GM13976 (cell line): Measurements from ENCODE around the gene CRTC1.

Source experiments
- DNase-seq: peaks from one replicate; pipeline ENCODE4 v3.0.0; 2012; ENCODE audit warnings: low spot score
- in situ Hi-C: fragments of 300-500 bp; cut with MboI; formaldehyde crosslinking; loops from one replicate; pipeline ENCODE4 v1.12.0; 2022; ENCODE audit warnings: low sequenced_read_pairs, mixed read lengths, inconsistent platforms; ENCODE audit not compliant: unreplicated experiment
- TF ChIP-seq, protein P1 (sequence below): IDR thresholded peaks from 2 replicates; pipeline ENCODE4 v1.5.1; 2012; ENCODE audit warnings: borderline replicate concordance, mild to moderate bottlenecking; ENCODE audit not compliant: insufficient read depth; ENCODE audit errors: extremely low read depth, missing control alignments, control extremely low read depth

CRTC1 gene

DNA sequence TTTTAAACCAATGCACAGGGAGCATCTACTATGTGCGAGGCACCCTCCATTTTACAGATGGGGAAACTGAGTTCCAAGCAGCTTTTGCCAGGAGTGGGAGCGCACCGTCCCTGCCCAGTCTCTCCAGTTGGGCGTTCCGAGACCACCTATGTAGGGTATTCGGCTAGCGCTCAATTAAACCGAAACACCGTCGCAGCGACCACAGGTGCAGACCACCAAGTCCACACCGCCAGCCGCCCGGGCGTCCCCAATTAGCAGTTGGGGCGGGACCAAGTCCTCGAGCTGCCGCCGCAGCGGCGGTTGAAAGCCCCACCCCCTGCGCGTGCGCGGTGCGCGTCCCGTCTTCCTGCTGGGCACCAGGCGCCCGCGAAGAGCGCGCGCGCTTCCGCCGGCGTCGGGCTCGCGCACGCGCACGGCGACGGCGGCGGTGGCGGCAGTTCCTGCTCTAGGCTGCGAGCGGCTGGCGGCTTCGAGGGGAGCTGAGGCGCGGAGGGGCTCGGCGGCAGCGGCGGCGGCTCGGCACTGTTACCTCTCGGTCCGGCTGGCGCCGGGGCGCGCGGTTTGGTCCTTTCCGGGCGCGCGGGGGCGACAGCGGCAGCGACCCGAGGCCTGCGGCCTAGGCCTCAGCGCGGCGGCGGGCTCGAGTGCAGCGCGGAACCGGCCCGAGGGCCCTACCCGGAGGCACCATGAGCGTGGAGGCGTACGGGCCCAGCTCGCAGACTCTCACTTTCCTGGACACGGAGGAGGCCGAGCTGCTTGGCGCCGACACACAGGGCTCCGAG lies 148.2 kb downstream of the CRTC1 start, which contains the start of gene UPF1:
Gene UPF1 (plus strand): TSS at position 436 of the 782 bp plus-strand sequence. CDS start 251 bp downstream, at position 687.
- TF ChIP-seq, protein P1, sequence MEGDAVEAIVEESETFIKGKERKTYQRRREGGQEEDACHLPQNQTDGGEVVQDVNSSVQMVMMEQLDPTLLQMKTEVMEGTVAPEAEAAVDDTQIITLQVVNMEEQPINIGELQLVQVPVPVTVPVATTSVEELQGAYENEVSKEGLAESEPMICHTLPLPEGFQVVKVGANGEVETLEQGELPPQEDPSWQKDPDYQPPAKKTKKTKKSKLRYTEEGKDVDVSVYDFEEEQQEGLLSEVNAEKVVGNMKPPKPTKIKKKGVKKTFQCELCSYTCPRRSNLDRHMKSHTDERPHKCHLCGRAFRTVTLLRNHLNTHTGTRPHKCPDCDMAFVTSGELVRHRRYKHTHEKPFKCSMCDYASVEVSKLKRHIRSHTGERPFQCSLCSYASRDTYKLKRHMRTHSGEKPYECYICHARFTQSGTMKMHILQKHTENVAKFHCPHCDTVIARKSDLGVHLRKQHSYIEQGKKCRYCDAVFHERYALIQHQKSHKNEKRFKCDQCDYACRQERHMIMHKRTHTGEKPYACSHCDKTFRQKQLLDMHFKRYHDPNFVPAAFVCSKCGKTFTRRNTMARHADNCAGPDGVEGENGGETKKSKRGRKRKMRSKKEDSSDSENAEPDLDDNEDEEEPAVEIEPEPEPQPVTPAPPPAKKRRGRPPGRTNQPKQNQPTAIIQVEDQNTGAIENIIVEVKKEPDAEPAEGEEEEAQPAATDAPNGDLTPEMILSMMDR = no peak
- DNase-seq = peak; percentile 97
- in situ Hi-C loops = no loop called here
